HG03378 (cell line): ENCODE data around the gene BTG2.
"Not testable (repeated sequence)": the region's sequence is repeated elsewhere in the genome, so short reads cannot be mapped to it uniquely, and the experiment has no call there.

Experiments
- ATAC-seq: cut with Tn5 transposase; IDR thresholded peaks from one replicate; pipeline ENCODE4 v1.9.1; 2021; ENCODE audit warnings: mild to moderate bottlenecking, moderate library complexity; ENCODE audit not compliant: unreplicated experiment

BTG2 gene

DNA sequence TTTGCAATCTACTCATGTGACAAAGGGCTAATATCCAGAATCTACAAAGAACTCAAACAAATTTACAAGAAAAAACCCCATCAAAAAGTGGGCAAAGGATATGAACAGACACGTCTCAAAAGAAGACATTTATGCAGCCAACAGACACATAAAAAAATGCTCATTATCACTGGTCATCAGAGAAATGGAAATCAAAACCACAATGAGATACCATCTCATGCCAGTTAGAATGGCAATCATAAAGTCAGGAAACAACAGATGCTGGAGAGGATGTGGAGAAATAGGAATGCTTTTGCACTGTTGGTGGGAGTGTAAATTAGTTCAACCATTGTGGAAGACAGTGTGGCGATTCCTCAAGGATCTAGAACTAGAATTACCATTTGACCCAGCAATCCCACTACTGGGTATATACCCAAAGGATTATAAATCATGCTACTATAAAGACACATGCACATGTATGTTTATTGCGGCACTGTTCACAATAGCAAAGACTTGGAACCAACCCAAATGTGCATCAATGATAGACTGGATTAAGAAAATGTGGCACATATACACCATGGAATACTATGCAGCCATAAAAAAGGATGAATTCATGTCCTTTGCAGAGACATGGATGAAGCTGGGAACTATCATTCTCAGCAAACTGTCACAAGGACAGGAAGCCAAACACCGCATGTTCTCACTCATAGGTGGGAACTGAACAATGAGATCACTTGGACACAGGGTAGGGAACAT lies 8.9 kb downstream of the BTG2 start:
- ATAC-seq, result not testable (repeated sequence)

DNA sequence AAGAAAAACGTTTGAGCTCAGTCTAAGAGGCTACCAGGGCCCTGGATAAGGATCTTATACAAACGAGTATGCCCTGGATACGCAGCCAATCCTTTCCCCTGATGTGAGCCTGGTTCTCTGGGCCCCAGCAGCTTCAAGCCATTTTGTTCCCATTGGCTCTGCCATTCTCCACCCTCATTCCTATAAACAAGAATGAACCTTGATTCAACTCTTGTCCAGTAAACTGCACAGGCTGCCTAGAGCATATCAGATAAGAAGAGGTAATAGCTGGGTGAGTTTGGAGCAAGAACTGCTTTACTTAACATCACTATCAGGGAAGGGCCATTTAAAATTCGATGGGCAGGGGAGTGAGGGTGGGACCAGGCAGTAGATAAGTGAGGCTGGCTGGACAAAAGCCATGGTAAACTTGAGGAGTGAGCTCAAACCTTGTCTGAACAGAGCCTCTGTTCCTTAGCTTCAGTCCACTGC lies 11.3 kb downstream of the BTG2 start:
- no peak for ATAC-seq

DNA sequence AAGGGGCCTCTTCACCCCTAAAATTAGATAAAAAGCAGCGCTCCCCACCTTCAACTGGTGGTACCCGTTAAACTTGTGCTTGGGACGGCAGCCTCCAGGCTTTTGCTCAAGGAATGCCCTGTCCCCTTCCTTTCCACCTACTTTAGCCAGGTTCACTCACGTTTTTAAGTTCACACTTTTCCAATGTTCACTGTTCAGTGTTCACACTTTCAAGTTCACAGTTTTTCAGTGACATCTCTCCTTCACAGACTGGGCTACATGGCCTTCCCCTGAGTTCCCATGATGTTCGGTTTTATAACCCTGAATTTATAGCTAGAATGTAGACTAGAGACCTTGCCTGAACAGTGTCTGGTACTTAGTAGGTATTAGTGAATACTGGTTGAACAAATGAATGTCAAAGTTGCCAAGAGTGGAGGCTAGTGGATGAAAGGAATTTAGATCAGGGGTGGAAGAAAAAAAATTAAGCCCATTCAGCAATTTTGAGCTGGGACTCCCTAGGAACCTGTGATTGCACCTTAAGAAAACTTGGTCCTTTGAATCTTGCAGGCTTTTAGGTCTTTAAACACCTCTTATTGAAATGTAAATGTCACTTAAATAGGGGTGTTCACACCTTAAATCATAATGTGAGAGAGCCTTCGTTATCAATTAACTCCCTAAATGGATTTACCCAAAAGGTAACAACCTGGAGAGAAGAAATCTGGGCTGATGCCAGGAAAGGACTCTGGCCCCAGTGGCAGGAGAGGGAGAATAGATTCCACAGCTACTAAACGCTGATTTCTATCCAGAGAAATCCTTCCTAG lies 12.3 kb downstream of the BTG2 start:
- no peak for ATAC-seq

DNA sequence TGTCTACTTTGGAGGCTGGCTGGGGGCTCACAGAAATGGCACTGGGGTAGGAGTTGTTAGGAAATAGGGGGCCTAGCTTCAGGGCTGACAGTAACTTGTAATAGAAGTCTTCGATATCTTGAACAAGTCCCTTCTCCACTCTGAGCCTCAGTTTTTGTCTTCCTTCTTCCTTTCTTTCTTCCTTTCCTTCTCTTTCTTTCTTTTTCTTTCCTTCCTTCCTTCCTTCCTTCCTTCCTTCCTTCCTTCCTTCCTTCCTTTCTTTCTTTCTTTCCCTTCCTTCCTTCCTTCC lies 12.9 kb downstream of the BTG2 start:
- no peak for ATAC-seq

DNA sequence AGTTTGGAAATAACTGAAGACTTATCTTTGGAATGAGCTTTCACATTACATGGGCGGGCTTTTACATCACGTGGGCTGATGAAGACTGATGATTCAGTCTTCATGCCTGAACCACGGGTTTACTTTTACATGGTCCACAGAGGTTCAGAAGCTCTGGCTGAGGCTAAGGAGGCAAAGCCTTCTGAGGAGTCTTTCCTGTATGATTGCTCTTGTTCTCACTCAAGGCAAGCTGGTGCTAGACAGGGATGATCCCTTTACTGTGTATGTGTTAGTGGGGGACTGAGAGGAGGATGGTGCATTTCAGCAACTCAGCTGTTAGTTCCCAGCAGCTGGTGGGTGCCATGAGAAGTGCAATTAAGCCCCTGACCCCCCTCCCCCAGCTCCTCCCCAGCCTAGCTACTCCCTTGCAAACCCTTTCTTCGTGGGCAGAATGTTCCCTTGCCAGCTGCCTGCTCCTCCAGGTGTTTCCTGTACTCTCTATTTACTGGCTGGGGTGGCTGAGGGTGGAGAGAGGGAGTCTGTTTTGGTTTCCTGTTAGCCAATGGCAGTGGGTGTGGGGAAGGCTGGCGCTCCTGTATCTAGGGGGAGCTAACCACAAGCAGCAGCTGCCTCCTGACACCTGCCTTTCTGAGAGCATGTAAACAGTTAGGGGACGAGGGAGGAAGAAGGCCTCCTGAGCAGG lies 15.4 kb downstream of the BTG2 start:
- peak; percentile 52 for ATAC-seq

DNA sequence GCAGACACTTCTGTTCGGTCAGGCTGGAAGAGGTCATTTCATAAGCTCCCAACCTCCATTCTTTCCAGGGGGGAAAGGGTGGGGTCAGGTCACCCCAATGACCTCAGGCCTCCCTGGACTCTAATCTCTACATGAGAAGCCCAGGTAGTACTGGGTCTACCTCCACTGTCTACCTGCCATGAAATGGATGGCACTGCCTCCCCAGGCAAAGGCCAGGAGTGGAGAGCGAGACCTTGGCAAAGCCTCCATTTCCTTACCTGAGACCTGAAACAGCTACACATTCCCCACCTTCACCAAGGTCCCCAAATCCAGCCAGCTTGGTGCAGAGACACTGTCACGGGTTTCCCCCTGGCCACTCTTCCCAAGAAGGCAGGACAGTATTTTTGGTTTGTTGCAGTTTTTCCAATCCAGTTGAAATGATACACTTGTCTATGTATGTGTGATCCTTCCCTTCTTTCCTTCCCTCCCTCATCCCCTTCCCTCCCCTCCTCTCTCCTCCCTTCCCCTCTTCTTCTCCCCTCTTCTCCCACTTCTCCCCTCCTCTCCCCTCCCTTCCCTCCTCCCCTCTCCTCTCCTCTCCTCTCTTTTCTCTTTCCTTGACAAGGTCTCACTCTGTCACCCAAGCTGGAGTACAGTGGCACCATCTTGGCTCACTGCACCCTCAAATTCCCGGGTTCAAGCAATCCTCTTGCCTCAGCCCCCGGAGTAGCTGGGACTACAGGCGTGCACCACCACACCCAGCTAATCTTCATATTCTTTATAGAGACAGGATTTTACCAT lies 16.1 kb downstream of the BTG2 start:
- ATAC-seq, result no peak

DNA sequence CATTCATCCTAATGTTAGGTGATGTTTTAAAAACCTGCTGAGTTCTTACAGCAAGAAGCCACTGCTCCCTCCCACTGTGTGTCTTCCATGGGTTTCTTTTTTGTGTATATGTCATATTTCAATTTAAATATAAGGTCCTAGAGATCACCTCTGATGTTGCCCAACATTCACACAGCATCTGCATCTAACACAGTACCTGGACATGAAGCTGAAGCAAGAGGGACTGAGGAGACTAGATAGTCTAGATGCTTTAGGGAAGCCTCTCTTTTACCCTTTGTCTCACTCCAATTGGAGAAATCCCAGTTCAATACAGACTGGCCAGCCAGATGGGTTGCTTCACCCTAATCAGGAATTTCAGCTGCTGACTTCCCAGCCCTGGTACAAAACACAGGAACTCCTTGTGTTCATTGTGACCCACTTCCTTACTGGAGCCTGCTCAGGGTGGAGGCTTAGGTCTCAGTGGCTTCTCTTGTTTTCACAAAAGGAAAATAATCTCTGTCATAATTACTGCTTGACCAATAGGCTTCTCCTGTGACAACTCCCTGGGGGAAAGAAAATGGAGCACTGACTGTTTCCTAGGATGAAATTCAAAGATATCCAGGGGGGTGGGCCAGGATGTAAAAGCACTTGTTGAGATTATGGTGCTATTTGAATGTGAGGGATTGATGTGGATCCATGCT lies 17.3 kb downstream of the BTG2 start:
- ATAC-seq, result no peak

DNA sequence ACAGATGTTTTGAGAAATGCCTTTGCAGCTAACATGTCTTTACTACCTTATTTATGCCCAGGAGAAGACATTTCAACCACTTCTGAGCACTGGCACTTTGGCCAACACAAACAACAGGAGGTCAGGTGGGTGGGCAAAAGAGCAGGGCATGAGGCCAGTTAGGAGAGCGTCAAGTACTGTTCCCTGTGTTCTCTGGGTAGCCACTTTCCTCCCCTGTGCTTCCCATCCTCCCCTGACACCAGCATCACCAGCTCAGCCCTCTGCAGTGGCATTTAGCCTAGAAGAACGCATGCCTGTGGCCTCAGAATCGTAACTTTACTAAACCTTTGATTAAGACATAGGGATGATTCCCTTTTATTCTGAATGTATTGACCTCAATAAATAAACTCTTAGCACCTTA lies 18.3 kb downstream of the BTG2 start:
- ATAC-seq, result no peak

DNA sequence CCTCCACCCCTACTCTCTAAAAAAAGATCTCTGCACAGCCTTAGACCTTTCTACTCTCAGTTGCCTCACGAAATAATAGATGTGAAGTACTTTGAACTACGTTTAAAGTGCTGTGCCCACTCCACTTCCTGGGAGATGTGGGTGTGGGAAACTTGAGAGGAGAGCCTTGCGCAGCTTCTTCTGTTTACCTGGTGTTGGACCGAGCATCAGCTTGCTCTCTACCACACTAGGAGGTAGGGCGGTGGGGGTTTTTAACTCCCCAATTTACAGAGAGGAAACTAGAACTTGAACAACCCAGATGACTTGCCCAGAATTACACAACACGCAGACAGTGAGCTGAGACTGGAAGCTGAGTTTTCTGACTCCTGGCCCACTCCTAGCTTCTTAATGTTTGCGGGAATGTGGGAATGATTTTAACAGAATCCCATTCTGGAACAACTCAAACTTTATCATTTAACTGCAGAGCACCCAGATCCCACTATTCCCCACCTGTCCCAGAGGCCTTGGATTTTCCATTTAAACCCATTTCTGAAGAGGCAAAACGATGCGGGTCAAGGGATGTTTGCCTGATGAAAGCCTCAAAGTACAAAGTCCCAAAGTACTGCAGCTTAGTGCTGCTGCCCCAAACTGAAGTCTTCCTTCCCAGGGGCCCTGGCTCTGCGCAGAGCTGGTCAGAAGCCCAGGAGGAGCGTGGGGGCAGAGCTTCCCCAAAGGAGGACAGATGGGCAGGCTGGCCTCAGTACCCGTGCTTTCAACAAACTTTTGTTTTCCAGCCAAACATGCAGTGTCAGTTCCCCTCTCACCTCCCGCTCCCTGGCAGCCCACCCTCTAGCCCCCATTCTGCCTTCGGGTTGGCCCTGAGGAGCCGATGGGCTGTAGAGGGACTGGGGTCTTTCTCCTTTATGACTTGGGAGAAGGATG lies 19.0 kb downstream of the BTG2 start:
- ATAC-seq, result no peak

DNA sequence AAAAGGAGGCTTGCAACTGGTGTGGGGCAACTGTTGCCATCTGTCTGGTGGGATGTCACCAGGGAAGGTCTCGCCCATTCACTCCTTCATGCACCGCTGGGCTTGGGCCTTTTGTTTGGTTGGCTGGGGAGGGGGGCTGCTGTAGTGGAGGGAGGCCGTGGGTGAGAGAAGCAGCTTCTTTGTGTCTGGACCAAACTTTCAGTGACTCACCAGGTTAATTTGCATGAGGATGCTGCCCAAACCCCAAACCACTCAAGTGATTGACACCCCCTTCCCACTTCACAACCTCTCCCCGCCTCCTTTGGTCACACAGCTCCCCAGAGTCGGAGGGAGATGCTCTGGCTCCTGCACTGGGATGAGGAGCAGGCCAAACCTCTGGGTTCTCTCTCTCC lies 19.7 kb downstream of the BTG2 start:
- peak; percentile 41 for ATAC-seq

DNA sequence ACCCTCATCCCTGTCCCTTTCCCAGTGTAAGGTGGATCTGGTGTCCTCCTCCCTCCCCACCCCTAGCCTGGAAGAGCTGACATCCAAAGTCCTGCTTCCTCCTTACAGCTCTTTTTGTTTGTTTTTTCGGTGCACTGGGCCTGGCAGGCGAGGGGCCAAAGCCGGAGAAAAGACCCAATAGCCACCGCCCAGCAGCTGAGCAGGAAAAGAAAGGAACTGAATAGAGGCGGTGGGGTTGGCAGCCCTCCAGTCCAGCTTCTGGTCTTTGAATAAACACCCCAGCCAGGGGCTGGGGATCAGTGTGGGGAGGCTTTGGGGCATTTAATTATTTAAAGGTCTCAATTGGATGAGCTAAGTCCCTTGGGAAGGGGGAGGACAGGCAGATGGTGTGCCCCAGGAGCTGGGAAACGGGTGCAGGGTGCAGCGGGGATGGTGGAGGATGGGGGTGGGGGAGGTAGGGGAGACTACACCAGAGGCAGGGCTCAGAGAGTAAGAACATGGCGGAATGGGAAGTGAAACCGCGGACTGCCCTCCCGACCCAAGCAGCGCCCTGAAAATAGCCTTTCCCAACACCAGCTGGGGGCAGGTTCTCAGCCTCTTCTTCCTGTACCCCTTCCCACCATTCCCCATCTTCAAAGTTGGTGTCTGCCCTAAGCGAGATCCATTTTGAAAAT lies 20.2 kb downstream of the BTG2 start:
- no peak for ATAC-seq

DNA sequence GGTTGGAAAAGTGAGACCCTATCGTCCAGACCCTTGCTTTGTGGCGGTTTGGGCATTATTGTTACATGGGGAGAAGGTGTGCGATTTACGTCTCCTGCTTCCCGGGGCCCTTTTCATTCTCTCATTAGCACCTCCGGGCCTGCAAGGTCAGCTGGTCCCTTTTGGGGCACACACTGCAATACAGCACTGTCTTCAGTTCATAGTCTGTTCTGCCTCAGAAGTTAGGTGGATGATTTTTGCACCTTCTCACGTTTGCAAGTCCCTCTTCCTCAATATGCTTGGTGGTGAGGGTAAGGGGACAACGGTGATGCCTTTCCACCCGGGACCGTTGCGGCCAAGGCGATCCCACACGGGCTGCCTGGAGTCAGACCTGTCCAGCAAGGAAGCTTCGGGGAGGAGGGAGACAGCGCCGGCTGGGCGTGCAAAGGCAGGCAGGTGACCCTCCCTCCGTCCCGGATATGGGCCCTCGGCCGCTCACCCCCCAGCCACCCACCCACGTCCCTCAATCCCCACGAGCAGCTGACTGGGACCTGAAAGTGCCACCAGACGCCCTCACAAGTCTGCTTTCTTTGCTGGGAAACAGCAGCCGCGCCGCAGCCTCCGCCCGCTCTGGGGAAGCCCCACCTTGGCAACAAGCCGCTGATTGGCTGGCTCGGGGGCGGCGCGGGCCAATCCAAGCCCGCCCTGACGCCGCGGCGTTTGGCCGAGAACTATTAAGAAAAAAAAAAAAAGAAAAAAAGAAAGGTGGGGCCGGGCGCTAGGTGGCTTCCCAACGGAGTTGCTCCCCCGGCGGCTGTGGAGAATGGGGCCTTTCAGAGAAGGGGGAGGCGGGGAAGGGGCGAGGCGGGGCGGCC lies 21.7 kb downstream of the BTG2 start:
- peak; percentile 55 for ATAC-seq

DNA sequence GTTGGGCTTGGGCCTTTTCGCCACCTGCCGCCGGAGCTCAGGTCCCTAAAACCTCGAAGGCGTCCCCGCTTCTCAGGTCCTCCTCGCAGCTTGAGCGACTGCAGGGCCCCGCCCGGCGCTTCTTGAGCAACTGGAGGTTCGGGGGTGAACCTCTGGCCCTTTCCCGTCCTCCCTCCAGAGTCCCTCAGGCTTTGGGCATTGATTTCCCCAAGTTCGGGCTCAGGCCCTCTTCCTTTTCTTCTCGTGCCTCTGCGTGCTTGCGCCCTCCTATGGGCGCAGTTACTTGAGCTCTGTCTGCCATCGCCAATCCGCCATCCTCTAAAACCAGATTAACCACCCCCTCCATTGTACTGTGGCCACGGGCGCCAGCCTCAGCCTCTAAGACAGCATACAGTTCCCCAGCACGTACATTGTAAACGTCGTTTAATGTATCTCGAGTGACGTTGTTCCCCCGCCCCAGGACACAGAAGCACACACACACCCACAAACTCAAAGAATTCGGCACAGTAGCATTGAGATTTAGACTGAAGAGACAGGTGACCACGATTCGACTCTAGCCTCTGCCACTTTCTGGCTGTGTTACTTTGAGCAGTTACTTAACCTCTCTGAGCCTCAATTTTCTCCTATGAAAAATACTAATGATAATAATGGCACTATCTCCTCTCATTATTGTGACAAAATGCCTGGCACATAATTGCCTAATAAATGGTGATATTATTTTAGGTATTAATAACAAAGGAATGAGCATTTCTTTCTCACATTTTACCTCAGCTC lies 22.6 kb downstream of the BTG2 start:
- ATAC-seq, result peak; percentile 25

DNA sequence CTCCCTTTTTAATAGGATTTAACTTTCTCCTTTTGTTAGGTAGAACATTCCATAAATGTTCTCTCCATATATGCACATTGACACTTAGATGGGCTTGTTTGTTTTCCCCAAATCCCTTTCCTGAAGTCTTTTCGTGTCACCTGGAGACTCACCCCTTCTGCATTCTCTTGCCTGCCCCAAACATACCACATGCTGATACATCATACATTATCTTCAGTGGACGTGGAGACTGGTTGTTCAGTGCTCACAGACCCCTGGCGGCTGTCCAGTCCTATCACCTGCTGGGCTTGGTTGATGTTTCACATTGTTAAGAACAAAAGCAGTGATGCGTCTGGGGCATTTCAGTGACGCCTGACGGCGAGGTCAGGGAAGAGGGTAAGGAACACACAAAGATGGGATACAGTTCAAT lies 23.4 kb downstream of the BTG2 start:
- ATAC-seq, result no peak

DNA sequence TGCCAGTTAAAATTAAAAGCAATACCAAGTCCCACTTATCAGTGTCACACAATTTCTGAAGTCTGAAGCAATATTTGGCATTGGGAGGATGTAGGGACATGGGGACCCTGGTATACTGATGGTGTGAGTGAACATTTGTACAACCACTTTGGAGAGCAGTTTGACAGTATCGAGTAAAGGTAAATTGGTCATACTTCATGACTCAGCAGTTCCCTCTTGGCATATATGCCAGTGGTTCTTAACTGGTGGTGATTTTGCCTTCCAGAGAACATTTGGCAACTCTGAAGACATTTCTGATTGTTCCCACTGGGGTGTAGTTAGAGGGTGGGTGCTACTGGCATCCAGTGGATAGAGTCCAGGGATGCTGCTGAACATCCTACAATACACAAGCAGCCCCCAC lies 25.9 kb downstream of the BTG2 start:
- ATAC-seq, result no peak

DNA sequence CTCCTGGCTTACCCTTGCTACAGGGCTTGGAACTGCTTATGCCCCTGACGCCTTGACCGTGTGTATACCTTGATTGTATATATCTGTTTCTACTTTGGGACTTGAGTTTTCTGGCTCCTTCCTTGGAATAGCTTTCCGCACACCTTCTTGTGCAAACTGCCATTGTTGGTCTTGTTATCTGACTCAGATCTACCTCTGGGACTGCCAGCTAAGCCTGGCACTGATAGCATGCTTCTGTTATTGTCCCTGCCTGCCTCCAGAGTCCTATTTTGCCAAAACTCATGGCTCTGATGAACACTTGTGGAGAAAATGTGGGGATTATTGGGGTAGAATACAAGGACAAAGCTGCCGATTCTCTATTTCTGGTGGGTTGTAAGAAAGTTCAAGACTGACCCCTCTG lies 30.2 kb downstream of the BTG2 start:
- no peak for ATAC-seq

DNA sequence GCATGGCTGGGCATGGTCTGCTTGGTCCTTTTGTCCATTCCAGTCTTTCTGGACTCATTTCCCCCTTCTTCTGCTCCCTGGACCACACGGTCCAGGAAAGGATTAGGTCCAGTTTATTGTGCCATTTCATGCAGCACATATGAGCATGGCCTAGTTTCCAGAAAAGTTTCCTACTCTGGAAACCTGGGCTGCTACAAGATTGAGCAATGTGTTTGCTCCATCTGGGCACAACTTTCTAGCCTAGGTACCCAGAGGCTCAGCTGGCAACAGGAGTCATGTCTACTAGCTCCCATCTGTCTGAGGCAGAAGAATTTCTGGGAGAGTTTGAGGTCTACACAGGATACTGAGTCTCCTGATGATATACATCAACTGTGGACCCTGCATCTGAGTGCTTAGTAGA lies 30.8 kb downstream of the BTG2 start:
- no peak for ATAC-seq
